ENCODE data around the gene CES1.
"Not testable (repeated sequence)": the region's sequence is repeated elsewhere in the genome, so short reads cannot be mapped to it uniquely, and the experiment has no call there.

CES1 gene

DNA sequence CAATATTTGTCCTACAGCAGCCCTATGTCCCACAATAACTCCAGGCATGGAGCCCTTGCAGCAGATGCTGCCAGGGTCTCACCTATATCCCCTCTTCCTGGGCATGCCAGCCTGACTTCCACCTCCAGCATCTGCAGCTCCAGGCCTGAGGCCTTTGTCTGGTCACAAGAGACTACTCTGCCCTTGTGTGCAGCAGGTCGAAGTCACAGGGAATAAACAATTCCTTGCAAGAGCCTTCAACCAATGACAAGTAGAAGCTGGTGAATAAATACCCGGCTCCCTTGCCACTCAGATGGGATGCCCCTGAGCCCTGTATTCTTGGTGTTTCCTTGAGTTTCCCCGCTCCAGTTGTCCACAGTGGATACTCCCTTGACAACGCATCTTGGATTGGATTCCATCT lies 23.0 kb downstream of the CES1 start:
- H3K4me3 ChIP-seq (ENCODE audit: low read depth in 1 of 2, low read length in 2 of 2) = no peak overlapping the region
- H3K27me3 ChIP-seq (ENCODE audit: insufficient read depth, low read length, poor library complexity) = peaks cover 10% of the 10 kb centered on the region
- H3K4me2 ChIP-seq (ENCODE audit: insufficient read depth, low read length) = no peak overlapping the region
- TF ChIP-seq, protein P1, sequence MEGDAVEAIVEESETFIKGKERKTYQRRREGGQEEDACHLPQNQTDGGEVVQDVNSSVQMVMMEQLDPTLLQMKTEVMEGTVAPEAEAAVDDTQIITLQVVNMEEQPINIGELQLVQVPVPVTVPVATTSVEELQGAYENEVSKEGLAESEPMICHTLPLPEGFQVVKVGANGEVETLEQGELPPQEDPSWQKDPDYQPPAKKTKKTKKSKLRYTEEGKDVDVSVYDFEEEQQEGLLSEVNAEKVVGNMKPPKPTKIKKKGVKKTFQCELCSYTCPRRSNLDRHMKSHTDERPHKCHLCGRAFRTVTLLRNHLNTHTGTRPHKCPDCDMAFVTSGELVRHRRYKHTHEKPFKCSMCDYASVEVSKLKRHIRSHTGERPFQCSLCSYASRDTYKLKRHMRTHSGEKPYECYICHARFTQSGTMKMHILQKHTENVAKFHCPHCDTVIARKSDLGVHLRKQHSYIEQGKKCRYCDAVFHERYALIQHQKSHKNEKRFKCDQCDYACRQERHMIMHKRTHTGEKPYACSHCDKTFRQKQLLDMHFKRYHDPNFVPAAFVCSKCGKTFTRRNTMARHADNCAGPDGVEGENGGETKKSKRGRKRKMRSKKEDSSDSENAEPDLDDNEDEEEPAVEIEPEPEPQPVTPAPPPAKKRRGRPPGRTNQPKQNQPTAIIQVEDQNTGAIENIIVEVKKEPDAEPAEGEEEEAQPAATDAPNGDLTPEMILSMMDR (IDR thresholded peaks at IDR 0.05; ENCODE audit: borderline replicate concordance, extremely low read depth, low read length, poor library complexity, severe bottlenecking) = no peak
- no peak for TF ChIP-seq EZH2 (IDR thresholded peaks at IDR 0.05; ENCODE audit: borderline replicate concordance, low read depth, low read length, severe bottlenecking)
- no peaks in the 10 kb centered on the region for H3K79me2 ChIP-seq (ENCODE audit: insufficient read depth, low read length)
- DNase-seq (no peak), ATAC-seq (ENCODE audit: insufficient read depth, low read depth) (no peak)
- no peak overlapping the region for H2AFZ ChIP-seq (ENCODE audit: low read depth, low read length)
- no peaks in the 10 kb centered on the region for H3K36me3 ChIP-seq (ENCODE audit: insufficient read depth, low read length)
- H3K9ac ChIP-seq (ENCODE audit: low read depth, low read length) = no peak overlapping the region
- no peak overlapping the region for H3K27ac ChIP-seq (ENCODE audit: low read length)
- no peaks in the 10 kb centered on the region for H3K9me3 ChIP-seq (ENCODE audit: insufficient read depth, low read length, severe bottlenecking)
- H3K4me1 ChIP-seq (ENCODE audit: insufficient read depth, low read length) = no peaks in the 10 kb centered on the region
- no peaks in the 10 kb centered on the region; the same call in 1 of the 2 replicates for H4K20me1 ChIP-seq (ENCODE audit: insufficient read depth, low read length)

DNA sequence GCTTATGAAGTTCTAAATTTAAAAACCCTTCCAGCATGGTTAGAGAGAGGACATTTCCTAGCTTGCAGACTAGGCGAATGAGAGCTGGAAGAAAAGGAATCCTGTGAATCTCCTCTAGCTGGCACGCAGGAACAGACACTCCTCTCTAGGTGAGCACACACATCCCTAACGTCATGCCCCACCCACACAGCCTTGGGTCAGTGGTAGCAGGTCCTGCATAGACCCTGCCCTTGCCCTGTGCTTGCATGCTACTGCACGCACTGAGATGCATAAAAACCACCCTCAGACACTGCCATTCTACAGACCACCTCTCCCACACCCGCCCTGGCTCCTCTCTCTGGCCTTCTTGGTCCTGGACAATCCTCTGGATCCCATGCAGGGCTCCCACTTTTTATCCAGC lies 23.5 kb downstream of the CES1 start:
- no peaks in the 10 kb centered on the region for H3K79me2 ChIP-seq (ENCODE audit: insufficient read depth, low read length)
- no peak for TF ChIP-seq EZH2 (IDR thresholded peaks at IDR 0.05; ENCODE audit: borderline replicate concordance, low read depth, low read length, severe bottlenecking)
- TF ChIP-seq, protein P1 (IDR thresholded peaks at IDR 0.05; ENCODE audit: borderline replicate concordance, extremely low read depth, low read length, poor library complexity, severe bottlenecking) = no peak
- DNase-seq (no peak), ATAC-seq (ENCODE audit: insufficient read depth, low read depth) (no peak)
- no peaks in the 10 kb centered on the region for H3K4me1 ChIP-seq (ENCODE audit: insufficient read depth, low read length)
- H3K27ac ChIP-seq (ENCODE audit: low read length) = no peak overlapping the region
- no peak overlapping the region for H2AFZ ChIP-seq (ENCODE audit: low read depth, low read length)
- H4K20me1 ChIP-seq (ENCODE audit: insufficient read depth, low read length) = no peaks in the 10 kb centered on the region; the same call in 1 of the 2 replicates
- H3K36me3 ChIP-seq (ENCODE audit: insufficient read depth, low read length) = no peaks in the 10 kb centered on the region
- no peak overlapping the region for H3K4me2 ChIP-seq (ENCODE audit: insufficient read depth, low read length)
- no peak overlapping the region for H3K9ac ChIP-seq (ENCODE audit: low read depth, low read length)
- no peak overlapping the region for H3K4me3 ChIP-seq (ENCODE audit: low read depth in 1 of 2, low read length in 2 of 2)
- H3K27me3 ChIP-seq (ENCODE audit: insufficient read depth, low read length, poor library complexity) = peaks cover 10% of the 10 kb centered on the region
- no peaks in the 10 kb centered on the region for H3K9me3 ChIP-seq (ENCODE audit: insufficient read depth, low read length, severe bottlenecking)

DNA sequence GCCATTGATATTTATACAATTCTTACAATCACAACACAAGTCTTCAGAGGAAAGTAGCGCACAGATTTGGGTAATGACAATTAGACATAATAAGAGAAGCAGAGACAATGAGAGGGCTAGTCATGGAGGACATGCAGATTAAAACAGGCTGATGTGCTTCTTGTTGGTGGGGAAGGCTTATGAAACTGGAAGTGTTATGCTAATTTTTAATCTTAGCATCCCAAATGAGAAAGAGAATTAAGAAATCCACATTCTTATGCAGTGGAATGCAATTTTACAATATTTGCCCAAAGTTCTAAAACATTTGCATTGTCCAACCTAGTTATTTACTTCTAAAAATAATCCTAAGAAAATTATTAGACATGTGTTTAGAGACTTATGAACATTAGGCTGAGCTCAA lies 24.6 kb downstream of the CES1 start:
- H3K27me3 ChIP-seq (ENCODE audit: insufficient read depth, low read length, poor library complexity) = peaks cover 10% of the 10 kb centered on the region
- not testable (repeated sequence) for H2AFZ ChIP-seq (ENCODE audit: low read depth, low read length); H3K4me2 ChIP-seq (ENCODE audit: insufficient read depth, low read length); H3K9ac ChIP-seq (ENCODE audit: low read depth, low read length); H3K9me3 ChIP-seq (ENCODE audit: insufficient read depth, low read length, severe bottlenecking); ATAC-seq (ENCODE audit: insufficient read depth, low read depth); H4K20me1 ChIP-seq (ENCODE audit: insufficient read depth, low read length); H3K36me3 ChIP-seq (ENCODE audit: insufficient read depth, low read length); H3K4me1 ChIP-seq (ENCODE audit: insufficient read depth, low read length); H3K27ac ChIP-seq (ENCODE audit: low read length); H3K4me3 ChIP-seq (ENCODE audit: low read depth in 1 of 2, low read length in 2 of 2); DNase-seq; H3K79me2 ChIP-seq (ENCODE audit: insufficient read depth, low read length)

DNA sequence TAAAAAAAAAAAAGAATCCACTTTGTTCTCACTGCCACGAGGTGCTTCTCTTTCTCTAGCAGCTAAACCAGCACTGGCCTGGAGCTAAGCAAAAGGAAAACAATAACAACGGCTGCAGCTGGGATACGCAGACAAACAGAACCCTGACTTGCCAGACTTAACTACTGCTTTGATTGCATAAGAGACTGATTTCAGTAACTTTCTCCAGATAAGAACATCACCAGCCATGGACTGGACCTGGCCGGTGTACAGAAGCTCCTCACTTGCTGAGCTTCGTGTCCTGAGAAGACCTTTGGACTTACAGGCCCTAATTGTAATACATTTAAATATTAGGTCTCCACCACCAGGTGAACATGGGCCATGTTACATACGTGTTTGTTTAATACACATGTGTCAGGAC lies 27.8 kb downstream of the CES1 start:
- not testable (repeated sequence) for ATAC-seq (ENCODE audit: insufficient read depth, low read depth); H3K4me2 ChIP-seq (ENCODE audit: insufficient read depth, low read length)

DNA sequence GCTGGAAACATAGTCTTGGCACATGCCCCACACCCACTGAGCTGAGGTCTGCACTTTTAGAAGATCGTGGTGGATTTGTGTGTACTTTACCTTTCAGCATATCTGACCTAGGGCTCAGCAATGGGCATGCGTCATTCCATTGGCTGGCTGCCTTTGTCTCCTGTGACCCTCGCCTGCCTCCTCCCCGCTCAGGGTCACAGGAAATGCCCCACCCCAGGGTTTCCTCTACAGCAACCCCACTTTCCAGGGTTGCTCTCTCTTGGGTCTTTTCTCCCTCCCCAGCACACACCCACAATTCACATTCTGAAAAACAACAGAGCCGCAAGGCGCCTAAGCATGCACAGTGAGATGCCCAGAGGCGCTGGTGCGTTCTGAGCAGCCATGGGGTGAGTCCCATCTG lies 29.2 kb downstream of the CES1 start:
- not testable (repeated sequence) for DNase-seq; H2AFZ ChIP-seq (ENCODE audit: low read depth, low read length); H3K36me3 ChIP-seq (ENCODE audit: insufficient read depth, low read length)

More for the DNA sequence above, 27.8 kb downstream of the CES1 start:
- H3K79me2 ChIP-seq (ENCODE audit: insufficient read depth, low read length); H3K4me3 ChIP-seq (ENCODE audit: low read depth in 1 of 2, low read length in 2 of 2); H2AFZ ChIP-seq (ENCODE audit: low read depth, low read length); H3K9ac ChIP-seq (ENCODE audit: low read depth, low read length); H3K9me3 ChIP-seq (ENCODE audit: insufficient read depth, low read length, severe bottlenecking); H3K27me3 ChIP-seq (ENCODE audit: insufficient read depth, low read length, poor library complexity); H3K4me1 ChIP-seq (ENCODE audit: insufficient read depth, low read length); H3K27ac ChIP-seq (ENCODE audit: low read length); H3K36me3 ChIP-seq (ENCODE audit: insufficient read depth, low read length); DNase-seq; H4K20me1 ChIP-seq (ENCODE audit: insufficient read depth, low read length): not testable (repeated sequence)

DNA sequence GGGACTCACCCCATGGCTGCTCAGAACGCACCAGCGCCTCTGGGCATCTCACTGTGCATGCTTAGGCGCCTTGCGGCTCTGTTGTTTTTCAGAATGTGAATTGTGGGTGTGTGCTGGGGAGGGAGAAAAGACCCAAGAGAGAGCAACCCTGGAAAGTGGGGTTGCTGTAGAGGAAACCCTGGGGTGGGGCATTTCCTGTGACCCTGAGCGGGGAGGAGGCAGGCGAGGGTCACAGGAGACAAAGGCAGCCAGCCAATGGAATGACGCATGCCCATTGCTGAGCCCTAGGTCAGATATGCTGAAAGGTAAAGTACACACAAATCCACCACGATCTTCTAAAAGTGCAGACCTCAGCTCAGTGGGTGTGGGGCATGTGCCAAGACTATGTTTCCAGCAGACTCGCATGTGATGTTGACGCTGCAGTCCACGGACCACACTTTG lies 39.9 kb downstream of the CES1 start:
- not testable (repeated sequence) for H3K9ac ChIP-seq (ENCODE audit: low read depth, low read length); H3K4me2 ChIP-seq (ENCODE audit: insufficient read depth, low read length); H3K4me1 ChIP-seq (ENCODE audit: insufficient read depth, low read length); DNase-seq; H3K36me3 ChIP-seq (ENCODE audit: insufficient read depth, low read length); H3K79me2 ChIP-seq (ENCODE audit: insufficient read depth, low read length); ATAC-seq (ENCODE audit: insufficient read depth, low read depth); H4K20me1 ChIP-seq (ENCODE audit: insufficient read depth, low read length); H3K27me3 ChIP-seq (ENCODE audit: insufficient read depth, low read length, poor library complexity); H3K4me3 ChIP-seq (ENCODE audit: low read depth in 1 of 2, low read length in 2 of 2); H3K27ac ChIP-seq (ENCODE audit: low read length); H3K9me3 ChIP-seq (ENCODE audit: insufficient read depth, low read length, severe bottlenecking); H2AFZ ChIP-seq (ENCODE audit: low read depth, low read length)

More for the DNA sequence above, 29.2 kb downstream of the CES1 start:
- H3K27me3 ChIP-seq (ENCODE audit: insufficient read depth, low read length, poor library complexity); H3K79me2 ChIP-seq (ENCODE audit: insufficient read depth, low read length); H3K9me3 ChIP-seq (ENCODE audit: insufficient read depth, low read length, severe bottlenecking); H3K4me1 ChIP-seq (ENCODE audit: insufficient read depth, low read length); H3K4me2 ChIP-seq (ENCODE audit: insufficient read depth, low read length); H4K20me1 ChIP-seq (ENCODE audit: insufficient read depth, low read length); H3K9ac ChIP-seq (ENCODE audit: low read depth, low read length); H3K4me3 ChIP-seq (ENCODE audit: low read depth in 1 of 2, low read length in 2 of 2); ATAC-seq (ENCODE audit: insufficient read depth, low read depth); H3K27ac ChIP-seq (ENCODE audit: low read length): not testable (repeated sequence)

DNA sequence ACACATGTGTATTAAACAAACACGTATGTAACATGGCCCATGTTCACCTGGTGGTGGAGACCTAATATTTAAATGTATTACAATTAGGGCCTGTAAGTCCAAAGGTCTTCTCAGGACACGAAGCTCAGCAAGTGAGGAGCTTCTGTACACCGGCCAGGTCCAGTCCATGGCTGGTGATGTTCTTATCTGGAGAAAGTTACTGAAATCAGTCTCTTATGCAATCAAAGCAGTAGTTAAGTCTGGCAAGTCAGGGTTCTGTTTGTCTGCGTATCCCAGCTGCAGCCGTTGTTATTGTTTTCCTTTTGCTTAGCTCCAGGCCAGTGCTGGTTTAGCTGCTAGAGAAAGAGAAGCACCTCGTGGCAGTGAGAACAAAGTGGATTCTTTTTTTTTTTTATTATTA lies 41.4 kb downstream of the CES1 start:
- not testable (repeated sequence) for H3K4me3 ChIP-seq (ENCODE audit: low read depth in 1 of 2, low read length in 2 of 2); H2AFZ ChIP-seq (ENCODE audit: low read depth, low read length); H3K27ac ChIP-seq (ENCODE audit: low read length); H3K4me2 ChIP-seq (ENCODE audit: insufficient read depth, low read length); ATAC-seq (ENCODE audit: insufficient read depth, low read depth); H3K9me3 ChIP-seq (ENCODE audit: insufficient read depth, low read length, severe bottlenecking); H3K79me2 ChIP-seq (ENCODE audit: insufficient read depth, low read length); H3K9ac ChIP-seq (ENCODE audit: low read depth, low read length); H3K36me3 ChIP-seq (ENCODE audit: insufficient read depth, low read length); H4K20me1 ChIP-seq (ENCODE audit: insufficient read depth, low read length); H3K27me3 ChIP-seq (ENCODE audit: insufficient read depth, low read length, poor library complexity); H3K4me1 ChIP-seq (ENCODE audit: insufficient read depth, low read length); DNase-seq
